ENCODE measurements around the gene PDE4D. TPM values are rescaled to one million over a fixed set of nuclear protein-coding genes. Genes with fewer than 3 reads are reported as not detected.

PDE4D gene
- total RNA-seq, 5 donors from 2014 or later (not counting 1 experiment from before 2014, with no cell fraction given), result 45.1 to 136 (median 64.9) TPM

DNA sequence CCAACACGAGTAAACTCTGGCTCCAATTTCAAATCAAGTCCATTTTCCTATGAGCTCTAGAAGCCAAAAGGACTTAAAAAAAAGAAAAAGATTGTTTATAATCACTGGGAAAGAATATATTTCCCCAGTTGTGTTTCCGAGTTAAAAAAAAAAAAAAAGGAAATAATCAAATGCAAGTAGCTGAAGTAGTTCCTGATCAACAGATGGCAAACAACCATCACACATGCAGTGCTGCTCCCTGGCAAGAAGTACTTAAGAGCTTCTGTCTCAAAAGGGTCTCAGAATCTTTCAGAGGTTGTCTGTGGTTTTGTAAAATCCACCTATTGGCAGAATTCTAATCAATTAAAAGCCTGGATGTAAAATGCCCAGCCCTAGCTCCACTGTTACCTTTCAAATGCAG is 922.8 kb downstream of the PDE4D start:
- Histone ChIP-seq H3K27me3 (replicated peaks in 1 of 2; ENCODE audit: control insufficient read depth in 2 of 2, extremely low read depth in 1 of 2, insufficient read depth in 2 of 2, low read length in 1 of 2) (no peaks in the 10 kb centered on the region), H3K36me3 (ENCODE audit: control insufficient read depth in 2 of 2, extremely low read depth in 1 of 2, insufficient read depth in 1 of 2, low read length in 1 of 2) (peaks cover 0 to 29% of the 10 kb centered on the region in 2 donors), H3K27ac (ENCODE audit: low read length) (no peak overlapping the region), H3K9me3 (no peaks in the 10 kb centered on the region), H3K4me1 (ENCODE audit: control insufficient read depth in 1 of 2, extremely low read depth in 1 of 2, insufficient read depth in 2 of 2, low read length in 2 of 2) (peaks cover 0 to 2% of the 10 kb centered on the region in 2 experiments), H3K4me3 (ENCODE audit: control insufficient read depth in 1 of 2, extremely low read depth in 1 of 2, low read length in 1 of 2) (no peak overlapping the region)
- DNase-seq (no peak), ATAC-seq (replicated peaks in 1 of 4) (no peak)
- no CpG with 5 or more reads among the region's 2 CpGs for WGBS (ENCODE audit: insufficient coverage)
- ChIA-PET CTCF (interaction anchor here in 1 of 2 donors (0.8 kb wide), 1 partner anchor 84 kb away, joined by 5 read pairs; no protein-coding TSS in a partner anchor), POLR2A (interaction anchor here (0.6 to 0.7 kb wide), 3 partner anchors 13 to 84 kb away, joined by 3 to 5 read pairs (median 4); no protein-coding TSS in a partner anchor)
- Mint-ChIP-seq H3K9me3 (no peaks in the 10 kb centered on the region), H3K27ac (no peak overlapping the region), H3K27me3 (no peaks in the 10 kb centered on the region), H3K4me1 (peaks cover 0 to 5% (median 4%) of the 10 kb centered on the region in 3 donors), H3K36me3 (peaks cover 23% of the 10 kb centered on the region), H3K4me3 (no peak overlapping the region)

DNA sequence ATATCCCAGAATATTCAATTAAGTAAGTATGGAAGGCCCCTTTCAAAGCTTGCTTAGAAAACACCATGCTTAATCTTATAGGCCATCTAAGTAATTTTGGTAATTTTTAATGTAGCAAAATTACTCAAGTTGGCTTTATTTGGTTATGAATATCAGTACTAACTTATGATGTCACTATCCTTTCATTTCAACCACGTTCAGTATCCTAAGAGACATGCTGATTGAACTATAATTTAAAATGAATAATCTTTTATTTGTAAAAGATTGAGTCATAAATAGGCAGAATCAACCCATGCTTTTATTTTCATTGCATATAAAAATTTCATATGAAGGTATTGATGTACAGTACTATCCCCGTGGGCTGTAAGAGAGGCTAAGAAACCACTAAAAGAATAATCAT is 923.7 kb downstream of the PDE4D start:
- Histone ChIP-seq H3K27ac (ENCODE audit: low read length) (no peak overlapping the region), H3K4me3 (ENCODE audit: control insufficient read depth in 1 of 2, extremely low read depth in 1 of 2, low read length in 1 of 2) (no peak overlapping the region), H3K36me3 (ENCODE audit: control insufficient read depth in 2 of 2, extremely low read depth in 1 of 2, insufficient read depth in 1 of 2, low read length in 1 of 2) (peaks cover 0 to 21% of the 10 kb centered on the region in 2 donors), H3K27me3 (replicated peaks in 1 of 2; ENCODE audit: control insufficient read depth in 2 of 2, extremely low read depth in 1 of 2, insufficient read depth in 2 of 2, low read length in 1 of 2) (no peaks in the 10 kb centered on the region), H3K4me1 (ENCODE audit: control insufficient read depth in 1 of 2, extremely low read depth in 1 of 2, insufficient read depth in 2 of 2, low read length in 2 of 2) (peaks cover 0 to 2% of the 10 kb centered on the region in 2 experiments), H3K9me3 (no peaks in the 10 kb centered on the region)
- ChIA-PET POLR2A (no interaction called here), CTCF (interaction anchor here in 1 of 2 donors (0.7 kb wide), 1 partner anchor 36 kb away, joined by 4 read pairs; no protein-coding TSS in a partner anchor)
- no peak overlapping the region for H3K4me3 Mint-ChIP-seq
- ATAC-seq (replicated peaks in 1 of 4) (no peak), DNase-seq (no peak)
- peaks cover 16% of the 10 kb centered on the region for H3K36me3 Mint-ChIP-seq
- H3K4me1 Mint-ChIP-seq, result peaks cover 0 to 4% (median 4%) of the 10 kb centered on the region in 3 donors
- H3K9me3 Mint-ChIP-seq, result no peaks in the 10 kb centered on the region
- H3K27me3 Mint-ChIP-seq, result no peaks in the 10 kb centered on the region
- H3K27ac Mint-ChIP-seq, result no peak overlapping the region
- WGBS (ENCODE audit: insufficient coverage), result no CpG with 5 or more reads among the region's 2 CpGs

DNA sequence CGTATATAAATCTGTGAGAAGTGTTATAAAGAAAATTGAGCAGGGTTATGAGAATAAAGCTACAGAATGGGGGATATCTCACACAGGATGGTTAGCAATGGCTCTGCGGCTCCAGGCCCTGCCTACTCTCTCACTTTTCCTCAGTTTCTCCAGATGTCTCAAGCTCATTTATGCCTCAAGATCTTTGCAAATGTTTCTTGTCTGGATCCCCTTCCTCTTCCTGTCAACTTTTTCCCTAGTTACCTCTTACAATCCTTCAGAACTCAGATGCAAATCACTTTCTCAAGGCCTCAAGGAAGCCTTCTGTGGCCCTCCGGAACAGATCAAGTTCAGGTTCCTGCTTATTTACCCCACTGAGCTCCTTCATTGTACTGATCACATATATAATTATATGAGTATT is 924.3 kb downstream of the PDE4D start:
- peaks cover 0 to 4% (median 2%) of the 10 kb centered on the region in 3 donors for H3K4me1 Mint-ChIP-seq
- H3K27ac Mint-ChIP-seq, result no peak overlapping the region
- H3K4me3 Mint-ChIP-seq, result no peak overlapping the region
- POLR2A ChIA-PET, result interaction anchor here in 1 of 2 donors (0.7 kb wide), 1 partner anchor 45 kb away, joined by 4 read pairs; no protein-coding TSS in a partner anchor
- ATAC-seq (replicated peaks in 1 of 4) (no peak), DNase-seq (no peak)
- peaks cover 0 to 16% of the 10 kb centered on the region in 2 donors for H3K36me3 ChIP-seq (ENCODE audit: control insufficient read depth in 2 of 2, extremely low read depth in 1 of 2, insufficient read depth in 1 of 2, low read length in 1 of 2)
- peaks cover 12% of the 10 kb centered on the region for H3K36me3 Mint-ChIP-seq
- H3K9me3 ChIP-seq, result no peaks in the 10 kb centered on the region
- no peak overlapping the region for H3K4me3 ChIP-seq (ENCODE audit: control insufficient read depth in 1 of 2, extremely low read depth in 1 of 2, low read length in 1 of 2)
- H3K9me3 Mint-ChIP-seq, result no peaks in the 10 kb centered on the region
- no peaks in the 10 kb centered on the region for H3K27me3 Mint-ChIP-seq
- CTCF ChIA-PET, result interaction anchor here in 1 of 2 donors (0.7 kb wide), 1 partner anchor 35 kb away, joined by 4 read pairs; no protein-coding TSS in a partner anchor
- H3K27ac ChIP-seq (ENCODE audit: low read length), result no peak overlapping the region
- H3K4me1 ChIP-seq (ENCODE audit: control insufficient read depth in 1 of 2, extremely low read depth in 1 of 2, insufficient read depth in 2 of 2, low read length in 2 of 2), result peaks cover 0 to 2% of the 10 kb centered on the region in 2 experiments
- 88% methylated on average over 1 of the region's 3 CpGs for WGBS (ENCODE audit: insufficient coverage)
- H3K27me3 ChIP-seq (replicated peaks in 1 of 2; ENCODE audit: control insufficient read depth in 2 of 2, extremely low read depth in 1 of 2, insufficient read depth in 2 of 2, low read length in 1 of 2), result no peaks in the 10 kb centered on the region

DNA sequence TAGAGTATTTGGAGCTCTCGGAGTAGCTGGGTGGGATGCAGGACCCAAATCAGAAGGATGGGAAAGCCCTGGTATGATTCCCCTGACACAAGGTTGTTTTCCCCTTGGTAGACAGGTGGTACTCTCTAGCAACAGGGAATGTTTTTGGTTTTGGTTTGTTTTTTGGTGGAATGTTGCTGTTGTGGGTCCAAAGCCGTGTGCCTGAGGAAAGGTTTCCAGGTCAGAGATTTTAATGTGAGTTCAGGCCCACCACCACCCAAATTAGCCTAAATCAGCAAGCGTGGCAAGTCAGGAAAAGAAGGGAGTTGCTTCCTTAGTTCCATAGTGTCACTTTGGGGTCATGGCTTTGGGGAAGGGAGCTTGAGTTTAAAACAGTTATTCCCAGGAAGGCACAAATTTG is 925.2 kb downstream of the PDE4D start:
- peaks cover 7% of the 10 kb centered on the region for H3K36me3 Mint-ChIP-seq
- no peak overlapping the region for H3K4me3 Mint-ChIP-seq
- Histone ChIP-seq H3K27me3 (replicated peaks in 1 of 2; ENCODE audit: control insufficient read depth in 2 of 2, extremely low read depth in 1 of 2, insufficient read depth in 2 of 2, low read length in 1 of 2) (no peaks in the 10 kb centered on the region), H3K4me1 (ENCODE audit: control insufficient read depth in 1 of 2, extremely low read depth in 1 of 2, insufficient read depth in 2 of 2, low read length in 2 of 2) (peaks cover 0 to 2% of the 10 kb centered on the region in 2 experiments), H3K9me3 (no peaks in the 10 kb centered on the region), H3K4me3 (ENCODE audit: control insufficient read depth in 1 of 2, extremely low read depth in 1 of 2, low read length in 1 of 2) (no peak overlapping the region), H3K27ac (ENCODE audit: low read length) (no peak overlapping the region), H3K36me3 (ENCODE audit: control insufficient read depth in 2 of 2, extremely low read depth in 1 of 2, insufficient read depth in 1 of 2, low read length in 1 of 2) (peaks cover 0 to 9% of the 10 kb centered on the region in 2 donors)
- no peak overlapping the region for H3K27ac Mint-ChIP-seq
- H3K9me3 Mint-ChIP-seq, result no peaks in the 10 kb centered on the region
- H3K27me3 Mint-ChIP-seq, result no peaks in the 10 kb centered on the region
- peaks cover 0 to 4% (median 2%) of the 10 kb centered on the region in 3 donors for H3K4me1 Mint-ChIP-seq
- ChIA-PET CTCF (interaction anchor here in 1 of 2 donors (0.6 kb wide), 2 partner anchors 55 to 703 kb away, joined by 3 to 4 read pairs; no protein-coding TSS in a partner anchor), POLR2A (interaction anchor here in 1 of 2 donors (0.6 kb wide), 1 partner anchor 12 kb away, joined by 4 read pairs; no protein-coding TSS in a partner anchor)
- WGBS (ENCODE audit: insufficient coverage), result 83% methylated on average over 1 of the region's 3 CpGs
- DNase-seq (no peak), ATAC-seq (replicated peaks in 1 of 4) (no peak)

DNA sequence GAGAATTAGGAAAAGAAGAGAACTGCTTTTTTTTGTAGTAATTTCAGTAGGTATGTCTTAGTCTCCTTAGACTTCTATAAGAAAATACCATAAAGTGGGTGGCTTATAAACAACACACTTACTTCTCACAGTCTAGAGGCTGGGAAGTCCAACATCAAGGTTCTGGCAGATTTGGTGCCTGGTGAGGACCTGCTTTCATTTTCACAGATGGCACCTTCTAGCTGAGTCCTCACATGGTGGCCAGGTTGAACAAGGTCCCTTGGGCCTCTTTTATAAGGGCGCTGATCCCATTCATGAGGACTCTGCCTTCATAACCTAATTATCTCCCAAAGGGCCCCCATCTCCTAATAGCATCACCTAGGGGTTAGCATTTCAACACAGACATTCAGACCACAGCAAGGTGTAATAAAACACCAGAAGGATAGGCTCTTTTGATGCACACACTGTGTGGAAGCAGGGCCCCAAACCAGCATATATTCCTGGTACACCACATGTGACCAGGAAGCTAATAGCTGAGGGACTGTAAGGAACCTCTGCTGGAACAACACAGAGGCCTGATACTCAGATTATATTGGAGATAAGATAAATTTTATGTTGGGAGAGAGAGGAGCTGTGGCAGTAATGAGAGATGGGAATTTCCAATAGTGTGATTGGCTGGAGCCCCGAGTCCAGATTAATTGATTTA is 925.8 kb downstream of the PDE4D start:
- H3K27me3 Mint-ChIP-seq, result no peaks in the 10 kb centered on the region
- no peak overlapping the region for H3K4me3 Mint-ChIP-seq
- DNase-seq, result no peak
- WGBS (ENCODE audit: insufficient coverage), result 100% methylated on average over 1 of the region's 2 CpGs
- Histone ChIP-seq H3K9me3 (no peaks in the 10 kb centered on the region), H3K4me1 (ENCODE audit: control insufficient read depth in 1 of 2, extremely low read depth in 1 of 2, insufficient read depth in 2 of 2, low read length in 2 of 2) (peaks cover 0 to 2% of the 10 kb centered on the region in 2 experiments), H3K27ac (ENCODE audit: low read length) (no peak overlapping the region), H3K36me3 (ENCODE audit: control insufficient read depth in 2 of 2, extremely low read depth in 1 of 2, insufficient read depth in 1 of 2, low read length in 1 of 2) (peaks cover 0 to 4% of the 10 kb centered on the region in 2 donors), H3K27me3 (replicated peaks in 1 of 2; ENCODE audit: control insufficient read depth in 2 of 2, extremely low read depth in 1 of 2, insufficient read depth in 2 of 2, low read length in 1 of 2) (no peaks in the 10 kb centered on the region), H3K4me3 (ENCODE audit: control insufficient read depth in 1 of 2, extremely low read depth in 1 of 2, low read length in 1 of 2) (no peak overlapping the region)
- H3K4me1 Mint-ChIP-seq, result peaks cover 0 to 4% (median 2%) of the 10 kb centered on the region in 3 donors
- CTCF ChIA-PET, result interaction anchor here in 1 of 2 donors (0.6 kb wide), 1 partner anchor 55 kb away, joined by 3 read pairs; no protein-coding TSS in a partner anchor
- H3K9me3 Mint-ChIP-seq, result no peaks in the 10 kb centered on the region
- peaks cover under 1% of the 10 kb centered on the region for H3K36me3 Mint-ChIP-seq
- no peak overlapping the region for H3K27ac Mint-ChIP-seq
- ATAC-seq (replicated peaks in 1 of 4), result peak in 1 of 4 experiments; percentile 22
- POLR2A ChIA-PET, result no interaction called here

DNA sequence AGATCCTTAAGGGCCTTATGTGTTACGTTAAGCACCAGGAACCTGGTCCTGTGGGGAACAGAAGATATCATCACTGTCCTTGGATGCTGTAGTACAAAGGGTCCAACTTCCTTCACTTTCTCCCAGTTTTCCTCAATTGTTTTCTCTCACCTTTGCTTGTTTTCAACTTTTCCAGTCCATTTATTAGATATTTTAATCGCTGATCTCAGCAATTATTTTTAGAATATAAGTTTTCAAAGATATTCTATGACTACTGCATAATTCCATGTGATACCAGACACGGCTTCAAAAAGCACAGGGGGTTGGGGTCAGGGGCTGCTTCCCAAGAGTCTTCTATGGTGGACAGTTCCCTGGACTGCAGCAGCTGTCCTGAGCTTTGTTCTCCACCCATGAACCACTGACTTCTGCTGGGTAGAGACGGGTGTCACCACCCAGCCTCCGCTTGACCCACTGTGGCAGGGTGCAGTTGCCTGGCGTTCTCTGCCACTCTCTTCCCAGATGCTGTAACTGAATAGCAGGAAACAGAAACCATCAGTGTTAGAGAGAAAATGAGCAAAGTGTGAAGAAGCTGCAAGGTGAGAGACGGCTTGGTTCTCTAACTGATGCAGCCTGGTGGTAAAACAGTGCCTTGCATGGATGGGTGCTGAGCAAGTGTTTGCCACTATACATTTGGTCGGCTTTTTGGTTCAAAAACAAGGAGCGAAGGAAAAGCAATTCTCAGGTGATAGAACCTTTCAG is 927.7 kb downstream of the PDE4D start:
- ChIA-PET CTCF (no interaction called here), POLR2A (interaction anchor here in 1 of 2 donors (0.5 kb wide), 1 partner anchor 31 kb away, joined by 3 read pairs; no protein-coding TSS in a partner anchor)
- peaks cover 0 to 2% of the 10 kb centered on the region in 2 experiments for H3K4me1 ChIP-seq (ENCODE audit: control insufficient read depth in 1 of 2, extremely low read depth in 1 of 2, insufficient read depth in 2 of 2, low read length in 2 of 2)
- Mint-ChIP-seq H3K27ac (no peak overlapping the region), H3K4me3 (no peak overlapping the region), H3K36me3 (no peaks in the 10 kb centered on the region), H3K9me3 (no peaks in the 10 kb centered on the region), H3K4me1 (peaks cover 0 to 4% (median 2%) of the 10 kb centered on the region in 3 donors), H3K27me3 (no peaks in the 10 kb centered on the region)
- peak in 1 of 35 experiments; percentile 22 for DNase-seq
- 78% methylated on average over 4 of the region's 9 CpGs for WGBS (ENCODE audit: insufficient coverage)
- no peaks in the 10 kb centered on the region for H3K36me3 ChIP-seq (ENCODE audit: control insufficient read depth in 2 of 2, extremely low read depth in 1 of 2, insufficient read depth in 1 of 2, low read length in 1 of 2)
- no peaks in the 10 kb centered on the region for H3K27me3 ChIP-seq (replicated peaks in 1 of 2; ENCODE audit: control insufficient read depth in 2 of 2, extremely low read depth in 1 of 2, insufficient read depth in 2 of 2, low read length in 1 of 2)
- H3K9me3 ChIP-seq, result no peaks in the 10 kb centered on the region
- peak in 2 of 4 experiments; percentile 12 to 30 for ATAC-seq (replicated peaks in 1 of 4)
- no peak overlapping the region for H3K27ac ChIP-seq (ENCODE audit: low read length)
- H3K4me3 ChIP-seq (ENCODE audit: control insufficient read depth in 1 of 2, extremely low read depth in 1 of 2, low read length in 1 of 2), result no peak overlapping the region
